Thymus (tissue), 11 donors: ENCODE data around the gene MIOS. TPM values are rescaled to one million over a fixed set of nuclear protein-coding genes. Genes with fewer than 3 reads are reported as not detected.
"Not testable (repeated sequence)": the region's sequence is repeated elsewhere in the genome, so short reads cannot be mapped to it uniquely, and the experiment has no call there.

Source experiments
- DNase-seq, 9 donors: peaks; one replicate each; pipeline ENCODE4 v3.0.0-alpha.2; 2013; ENCODE audit warnings: low spot score in 9 of 9, low read depth in 6 of 9, missing footprints in 1 of 9
- H3K27ac ChIP-seq, 2 donors: one replicate each; pipeline ENCODE4 v1.5.1; 2013; ENCODE audit warnings: control low read depth in 1 of 2, low read depth in 1 of 2, low read length in 1 of 2, mild to moderate bottlenecking in 1 of 2, moderate library complexity in 1 of 2
- H3K27me3 ChIP-seq, 2 donors: one replicate each; pipeline ENCODE4 v1.5.1; 2013; ENCODE audit warnings: low read length in 1 of 2; ENCODE audit not compliant: control insufficient read depth in 2 of 2, insufficient read depth in 1 of 2
- H3K36me3 ChIP-seq, 2 donors: one replicate each; pipeline ENCODE4 v1.5.1; 2013; ENCODE audit warnings: low read length in 1 of 2, mild to moderate bottlenecking in 1 of 2, moderate library complexity in 1 of 2; ENCODE audit not compliant: control insufficient read depth in 2 of 2, insufficient read depth in 2 of 2
- H3K4me1 ChIP-seq, 2 donors: one replicate each; pipeline ENCODE4 v1.5.1; 2013; ENCODE audit warnings: low read length in 2 of 2; ENCODE audit not compliant: control insufficient read depth in 2 of 2, insufficient read depth in 2 of 2
- H3K4me3 ChIP-seq, 2 donors: one replicate each; pipeline ENCODE4 v1.5.1; 2013; ENCODE audit warnings: low read length in 2 of 2, control low read depth in 1 of 2, mild to moderate bottlenecking in 1 of 2
- H3K9me3 ChIP-seq, 2 donors: one replicate each; pipeline ENCODE4 v1.5.1; 2013; ENCODE audit warnings: low read length in 1 of 2, mild to moderate bottlenecking in 1 of 2; ENCODE audit not compliant: control insufficient read depth in 2 of 2, insufficient read depth in 1 of 2
- WGBS: extraction: QIAGEN DNeasy Blood & Tissue Kit; methylation state at CpG from one replicate; pipeline ENCODE4 v1.1.7; 2013; 5-methylcytosine and 5-hydroxymethylcytosine counted together
- polyA plus RNA-seq: library from polyadenylated mRNA; stranded (reverse); fragments of 200-250 nt; gene quantifications from one replicate; pipeline ENCODE4 v1.2.3, GENCODE V29; 2013
- total RNA-seq: library from RNA; stranded (reverse); fragments of 120-200 nt; gene quantifications from one replicate; pipeline ENCODE4 v1.2.4, GENCODE V29; 2013
- donor health status: healthy.

The MIOS gene
- total and polyA plus RNA-seq, 2 donors, result 26.7 to 32.9 TPM

DNA sequence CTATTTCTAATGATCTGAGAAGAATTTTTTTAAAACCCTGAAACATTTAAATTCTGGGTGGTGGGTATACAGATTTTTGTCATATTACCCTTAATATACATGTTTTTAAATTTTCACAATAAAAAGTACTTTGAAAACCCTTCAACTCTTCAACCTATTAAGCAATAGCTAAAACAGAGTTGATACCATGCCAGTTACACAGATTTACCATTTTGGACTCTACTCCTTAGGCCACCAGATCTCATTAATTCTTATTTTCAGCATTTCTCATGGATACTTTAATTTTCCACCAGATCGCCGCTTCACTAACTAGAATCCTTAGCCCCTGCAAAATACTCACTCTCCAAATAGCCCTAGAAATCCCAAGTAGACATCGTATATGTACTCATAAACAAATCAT is 18.3 kb upstream of the MIOS start:
- no peaks in the 10 kb centered on the region for H3K9me3 ChIP-seq
- WGBS, result 97% methylated on average over 3 of the region's 3 CpGs
- no peak overlapping the region for H3K27ac ChIP-seq
- H3K4me3 ChIP-seq, result no peak overlapping the region
- H3K36me3 ChIP-seq, result no peaks in the 10 kb centered on the region
- H3K27me3 ChIP-seq, result no peaks in the 10 kb centered on the region
- H3K4me1 ChIP-seq, result no peaks in the 10 kb centered on the region
- DNase-seq, result no peak

- Histone ChIP-seq H3K4me1 (no peaks in the 10 kb centered on the region), H3K27me3 (no peaks in the 10 kb centered on the region), H3K36me3 (no peaks in the 10 kb centered on the region), H3K4me3 (no peak overlapping the region), H3K9me3 (no peaks in the 10 kb centered on the region), H3K27ac (no peak overlapping the region)
- 95% methylated on average over 3 of the region's 3 CpGs for WGBS
- DNase-seq, result no peak
These were observed 16.0 kb upstream of the MIOS start for GRCh38 chr7:7550663-7551062.

DNA sequence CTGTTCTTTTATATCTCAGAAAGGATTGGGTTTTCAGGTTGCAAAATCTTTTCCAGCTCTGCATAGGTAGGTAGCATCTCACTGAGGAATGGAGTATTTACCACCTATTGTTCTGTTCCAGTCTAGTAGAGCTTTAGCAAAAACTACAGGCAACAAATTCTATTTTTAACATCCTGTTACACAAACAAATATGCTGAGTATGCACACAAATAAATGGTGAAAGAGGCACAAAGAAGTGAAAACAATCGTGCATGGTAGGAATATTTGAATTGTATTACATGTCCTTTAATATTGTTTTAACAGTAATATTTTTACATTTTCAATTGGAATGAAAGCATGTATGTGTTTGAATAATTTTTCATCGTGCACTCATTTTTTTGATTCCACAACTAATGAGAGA is 14.5 kb upstream of the MIOS start:
- WGBS, result 96% methylated on average over 2 of the region's 2 CpGs
- no peaks in the 10 kb centered on the region for H3K4me1 ChIP-seq
- H3K4me3 ChIP-seq, result no peak overlapping the region
- H3K36me3 ChIP-seq, result no peaks in the 10 kb centered on the region
- H3K9me3 ChIP-seq, result no peaks in the 10 kb centered on the region
- no peaks in the 10 kb centered on the region for H3K27me3 ChIP-seq
- no peak overlapping the region for H3K27ac ChIP-seq
- no peak for DNase-seq

- Histone ChIP-seq H3K9me3 (peaks cover 0 to 3% of the 10 kb centered on the region in 2 donors), H3K36me3 (peaks cover 0 to 3% of the 10 kb centered on the region in 2 donors), H3K27me3 (no peaks in the 10 kb centered on the region), H3K27ac (no peak overlapping the region), H3K4me3 (no peak overlapping the region), H3K4me1 (no peaks in the 10 kb centered on the region)
- no peak for DNase-seq
- WGBS, result 100% methylated on average over 1 of the region's 1 CpG
These were observed 13.3 kb upstream of the MIOS start for GRCh38 chr7:7553386-7553785.

DNA sequence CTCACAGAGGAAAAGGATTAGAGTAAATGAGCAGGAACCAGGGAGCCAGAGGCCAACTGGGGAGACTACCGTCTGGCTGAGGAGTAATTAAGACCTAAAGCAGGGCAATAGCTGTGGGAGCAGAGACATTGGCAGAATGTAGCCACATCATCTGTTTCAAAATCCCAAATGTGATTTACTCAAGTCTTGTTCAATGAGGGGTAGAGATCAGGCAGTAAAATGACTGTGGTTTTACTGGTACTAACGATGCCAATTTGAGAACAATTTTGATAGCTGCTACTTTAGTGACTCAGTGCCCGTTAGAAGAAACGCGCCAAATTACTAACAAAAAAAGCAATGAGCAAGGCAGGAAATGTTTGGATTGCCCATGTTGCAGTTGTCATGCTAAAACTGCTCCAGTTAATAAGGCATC is 12.7 kb upstream of the MIOS start:
- DNase-seq, result no peak
- no peak overlapping the region for H3K27ac ChIP-seq
- no peaks in the 10 kb centered on the region for H3K4me1 ChIP-seq
- H3K36me3 ChIP-seq, result peaks cover 0 to 3% of the 10 kb centered on the region in 2 donors
- no peaks in the 10 kb centered on the region for H3K27me3 ChIP-seq
- no peak overlapping the region for H3K4me3 ChIP-seq
- peaks cover 0 to 3% of the 10 kb centered on the region in 2 donors for H3K9me3 ChIP-seq
- 97% methylated on average over 5 of the region's 5 CpGs for WGBS

DNA sequence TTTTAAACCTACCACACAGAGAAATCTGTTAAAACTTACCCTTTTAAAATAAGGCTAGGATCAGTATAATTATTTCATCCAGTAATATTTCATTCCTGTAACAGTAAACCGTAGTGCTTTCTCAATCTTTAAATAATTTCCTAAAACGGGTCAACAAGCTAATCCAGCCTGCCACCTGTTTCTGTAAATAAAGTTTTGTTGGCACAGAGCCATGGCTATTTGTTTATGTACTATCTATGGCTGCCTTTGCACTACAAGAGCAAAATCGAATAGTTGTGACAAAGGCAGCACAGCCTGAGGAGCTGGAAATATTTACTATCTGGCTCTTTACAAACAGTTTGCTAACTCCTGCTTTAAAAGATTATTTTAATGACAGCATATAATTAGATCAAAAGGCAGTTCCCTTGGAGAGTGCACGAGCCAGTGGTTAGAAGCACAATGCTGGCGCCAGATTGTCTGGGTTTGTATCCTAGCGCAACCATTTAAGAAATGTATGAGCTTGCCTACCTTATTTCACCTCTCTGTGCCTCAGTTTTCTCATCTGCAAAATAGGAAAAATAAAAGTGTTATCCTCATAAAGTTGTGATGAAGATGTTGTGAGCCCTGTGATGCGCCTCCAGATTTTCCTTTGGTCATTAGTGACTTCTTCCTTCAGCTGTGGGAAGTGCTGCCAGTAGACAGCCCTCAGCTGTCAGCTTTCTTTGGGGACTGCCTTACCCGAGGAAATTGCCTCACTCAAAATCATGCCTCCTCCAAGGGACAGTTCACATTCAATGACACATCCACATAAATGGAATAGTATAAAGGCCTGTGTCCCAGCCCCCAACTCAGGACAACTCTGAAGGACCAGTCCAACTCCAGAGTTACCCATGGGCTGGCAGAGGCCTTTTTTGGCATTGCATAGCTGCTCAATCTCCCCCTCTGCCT is 11.8 kb upstream of the MIOS start:
- no peaks in the 10 kb centered on the region for H3K27me3 ChIP-seq
- DNase-seq, result no peak
- no peaks in the 10 kb centered on the region for H3K4me1 ChIP-seq
- 84% methylated on average over 8 of the region's 8 CpGs for WGBS
- no peak overlapping the region for H3K4me3 ChIP-seq
- no peak overlapping the region for H3K27ac ChIP-seq
- H3K9me3 ChIP-seq, result peaks cover 0 to 3% of the 10 kb centered on the region in 2 donors
- peaks cover 0 to 3% of the 10 kb centered on the region in 2 donors for H3K36me3 ChIP-seq

- Histone ChIP-seq H3K4me1 (no peaks in the 10 kb centered on the region), H3K27me3 (no peaks in the 10 kb centered on the region), H3K27ac (no peak overlapping the region), H3K9me3 (peaks cover 0 to 3% of the 10 kb centered on the region in 2 donors), H3K36me3 (peaks cover 0 to 3% of the 10 kb centered on the region in 2 donors), H3K4me3 (no peak overlapping the region)
- 100% methylated on average over 1 of the region's 1 CpG for WGBS
- DNase-seq, result no peak
These were observed 9.8 kb upstream of the MIOS start for GRCh38 chr7:7556852-7557251.

- peaks cover 0 to 3% of the 10 kb centered on the region in 2 donors for H3K9me3 ChIP-seq
- H3K36me3 ChIP-seq, result peaks cover 0 to 3% of the 10 kb centered on the region in 2 donors
- H3K27ac ChIP-seq, result no peak overlapping the region
- no peaks in the 10 kb centered on the region for H3K4me1 ChIP-seq
- no peaks in the 10 kb centered on the region for H3K27me3 ChIP-seq
- DNase-seq, result no peak
- no peak overlapping the region for H3K4me3 ChIP-seq
- WGBS, result 97% methylated on average over 5 of the region's 5 CpGs
These were observed 9.4 kb upstream of the MIOS start for GRCh38 chr7:7557252-7557651.

DNA sequence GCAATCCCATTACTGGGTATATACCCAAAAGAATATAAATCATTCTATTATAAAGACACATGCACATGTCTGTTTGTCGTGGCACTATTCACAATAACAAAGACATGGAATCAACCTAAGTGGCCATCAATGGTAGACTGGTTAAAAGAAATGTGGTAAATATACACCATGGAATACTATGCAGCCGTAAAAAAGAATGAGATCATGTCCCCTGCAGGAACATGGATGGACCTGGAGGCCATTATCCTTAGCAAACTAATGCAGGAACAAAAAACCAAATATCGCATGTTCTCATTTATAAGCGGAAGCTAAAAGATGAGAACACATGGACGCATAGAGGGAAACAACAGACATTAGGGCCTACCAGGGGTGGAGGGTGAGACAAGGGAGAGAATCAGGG is 5.1 kb upstream of the MIOS start:
- not testable (repeated sequence) for H3K9me3 ChIP-seq, H3K36me3 ChIP-seq, H3K4me3 ChIP-seq, H3K4me1 ChIP-seq, H3K27me3 ChIP-seq, H3K27ac ChIP-seq, DNase-seq
- WGBS, result 99% methylated on average over 5 of the region's 5 CpGs
